ENCODE results near the gene AKAP3. TPM values are rescaled to one million over a fixed set of nuclear protein-coding genes. Genes with fewer than 3 reads are reported as not detected.

AKAP3 gene
- total and polyA plus RNA-seq, 2 donors (not counting 3 experiments of a cell fraction or from before 2014, with no cell fraction given) = 0.18 to 0.62 TPM

GRCh38 chr12:4586500-4586899 is 62.4 kb downstream of the AKAP3 start:
- DNase-seq (ENCODE audit: low read depth, low spot score) (no peak), FAIRE-seq (no peak)
- Histone ChIP-seq H3K79me2 (ENCODE audit: control insufficient read depth, insufficient read depth, low read length) (no peaks in the 10 kb centered on the region), H3K9me1 (replicated peaks; ENCODE audit: control insufficient read depth, extremely low read depth, insufficient read depth, low read length) (no peaks in the 10 kb centered on the region), H3K9ac (replicated peaks; ENCODE audit: extremely low read depth, insufficient read depth, low read length) (no peak overlapping the region), H3K4me1 (ENCODE audit: control insufficient read depth, extremely low read depth, insufficient read depth, low read length) (no peaks in the 10 kb centered on the region), H3K27ac (ENCODE audit: insufficient read depth, low read depth, low read length) (no peak overlapping the region), H3K27me3 (ENCODE audit: control insufficient read depth in 2 of 2, insufficient read depth in 2 of 2, low read length in 2 of 2) (peaks cover 4 to 7% of the 10 kb centered on the region in 2 experiments), H3K36me3 (ENCODE audit: control insufficient read depth in 2 of 2, extremely low read depth in 1 of 2, insufficient read depth in 2 of 2, low read length in 2 of 2) (no peaks in the 10 kb centered on the region), H2AFZ (ENCODE audit: low read depth, low read length) (no peak overlapping the region), H3K4me2 (ENCODE audit: insufficient read depth, low read length) (no peak overlapping the region), H3K4me3 (replicated peaks in 1 of 3; ENCODE audit: insufficient read depth in 1 of 3, low read depth in 1 of 3, low read length in 3 of 3) (no peak overlapping the region), H4K20me1 (replicated peaks; ENCODE audit: control insufficient read depth, extremely low read depth, insufficient read depth, low read length) (no peaks in the 10 kb centered on the region), H3K9me3 (replicated peaks; ENCODE audit: control insufficient read depth, insufficient read depth, low read length) (no peaks in the 10 kb centered on the region)
- no peak for TF ChIP-seq FOS (IDR thresholded peaks at IDR 0.05; ENCODE audit: borderline replicate concordance, insufficient read depth, low read length)
- no peak for TF ChIP-seq CTCF (IDR thresholded peaks at IDR 0.05; ENCODE audit: extremely low read depth in 1 of 2, insufficient read depth in 1 of 2, low read depth in 1 of 2, low read length in 2 of 2)
- TF ChIP-seq POLR2AphosphoS5 (IDR thresholded peaks at IDR 0.05; ENCODE audit: insufficient read depth, low read depth, low read length) = no peak
- no peak for TF ChIP-seq POLR2A (IDR thresholded peaks at IDR 0.05; ENCODE audit: low read depth, low read length)
- no peak for TF ChIP-seq EZH2 (IDR thresholded peaks at IDR 0.05; ENCODE audit: borderline replicate concordance, low read depth, low read length, severe bottlenecking)
- no peak for TF ChIP-seq JUN (IDR thresholded peaks at IDR 0.05; ENCODE audit: borderline replicate concordance, insufficient read depth, insufficient read length, low read depth)
- TF ChIP-seq MYC (IDR thresholded peaks at IDR 0.05; ENCODE audit: low read depth, low read length) = no peak
- no peak for TF ChIP-seq MAX (IDR thresholded peaks at IDR 0.05; ENCODE audit: insufficient read depth, insufficient read length)
- TF ChIP-seq GATA2 (IDR thresholded peaks at IDR 0.05; ENCODE audit: insufficient read depth, insufficient read length, low read depth, low read length) = no peak
- ChIA-PET CTCF (interaction anchor here (0.8 kb wide), 1 partner anchor 172 kb away, joined by 3 read pairs; no protein-coding TSS in a partner anchor), POLR2A (no interaction called here)
- dilution Hi-C loops (cut with MboI; ENCODE audit: extremely low pct_ligation_motif_present, low sequenced_read_pairs) (no loop called here), intact Hi-C loops (cut with micrococcal nuclease) (no loop called here)
- no TSS peak for BruUV-seq (replicated peaks)
